HepG2 (cell line): Measurements from ENCODE around the gene ABCB9. TPM values are rescaled to one million over a fixed set of nuclear protein-coding genes. Genes with fewer than 3 reads are reported as not detected.

Experiments
- AHDC1 ChIP-seq: sonication (generic); formaldehyde crosslinking; IDR thresholded peaks from 2 replicates; pipeline ENCODE4 v1.5.1; 2020; ENCODE audit warnings: mild to moderate bottlenecking, missing genetic modification reagents, borderline replicate concordance
- ARID4A ChIP-seq: sonication (generic); formaldehyde crosslinking; IDR thresholded peaks from 2 replicates; pipeline ENCODE4 v1.5.0; 2020; ENCODE audit warnings: mild to moderate bottlenecking, missing genetic modification reagents, borderline replicate concordance
- HDAC1 ChIP-seq: sonication (generic); formaldehyde crosslinking; IDR thresholded peaks from 2 replicates; pipeline ENCODE4 v1.5.1; 2020; ENCODE audit warnings: mild to moderate bottlenecking, missing genetic modification reagents
- NPAS2 ChIP-seq: sonication (generic); formaldehyde crosslinking; IDR thresholded peaks from 2 replicates; pipeline ENCODE4 v1.8.0; 2022; ENCODE audit warnings: mild to moderate bottlenecking, missing genetic modification reagents, borderline replicate concordance
- POLR2AphosphoS2 ChIP-seq: IDR thresholded peaks from 2 replicates; pipeline ENCODE4 v1.6.1; 2011; ENCODE audit warnings: low read depth, low read length, improper control_type of control experiment
- SMAD1 ChIP-seq: sonication (generic); formaldehyde crosslinking; IDR thresholded peaks from 2 replicates; pipeline ENCODE4 v1.4.0; 2020; ENCODE audit warnings: missing genetic modification reagents, low read depth, mild to moderate bottlenecking, borderline replicate concordance
- SP4 ChIP-seq: sonication (generic); formaldehyde crosslinking; IDR thresholded peaks from 2 replicates; pipeline ENCODE4 v1.8.1; 2023; ENCODE audit warnings: mild to moderate bottlenecking, missing genetic modification reagents
- XRCC5 ChIP-seq: fragments of 200-400 bp; formaldehyde crosslinking; optimal IDR thresholded peaks from 2 replicates; pipeline ENCODE3; 2017; ENCODE audit warnings: mild to moderate bottlenecking, low read length
- ZBTB2 ChIP-seq: sonication (generic); formaldehyde crosslinking; IDR thresholded peaks from 2 replicates; pipeline ENCODE4 v1.8.0; 2022; ENCODE audit warnings: low read depth, missing genetic modification reagents
- ZBTB4 ChIP-seq: sonication (generic); formaldehyde crosslinking; IDR thresholded peaks from 2 replicates; pipeline ENCODE4 v1.4.0; 2020; ENCODE audit warnings: missing genetic modification reagents, mild to moderate bottlenecking, borderline replicate concordance
- ZNF672 ChIP-seq: sonication (generic); formaldehyde crosslinking; IDR thresholded peaks from 2 replicates; pipeline ENCODE4 v1.8.1; 2022; ENCODE audit warnings: missing genetic modification reagents
- polyA plus RNA-seq, 8 experiments: library from polyadenylated mRNA; depleted of rRNA in 3 of 8; stranded (reverse) in 7 of 8; unstranded in 1 of 8; fragments of >200 nt; fragmentation: Illumina TruSeq in 4 of 8; extraction: Trizol in 4 of 8; gene quantifications; 2 replicates each; pipeline versions ENCODE4 v1.2.1 to v1.2.3, GENCODE V29; 2011 to 2016; ENCODE audit warnings: low read depth in 4 of 8, missing spikeins in 1 of 8, mixed read lengths in 1 of 8; ENCODE audit not compliant: insufficient read depth in 1 of 8
- total RNA-seq, 5 experiments: library from RNA; depleted of rRNA; stranded (reverse); fragments of >200 nt; fragmentation: Illumina TruSeq; extraction: Trizol; gene quantifications; 2 replicates each; pipeline ENCODE4 v1.2.3, GENCODE V29; 2016; ENCODE audit warnings: low read depth in 1 of 5

Gene ABCB9
- total and polyA plus RNA-seq, 2 of the 13 experiments (the other 11 are each of a cell fraction or from before 2014, with no cell fraction given) = 5.1 to 6.0 TPM

- no peak for TF ChIP-seq ZBTB4 (CRISPR knock-in tag)
- no peak for TF ChIP-seq SMAD1 (CRISPR knock-in tag)
- TF ChIP-seq POLR2AphosphoS2 = no peak
- peak; percentile 52 for TF ChIP-seq XRCC5
- no peak for TF ChIP-seq ZNF672 (CRISPR knock-in tag)
- TF ChIP-seq ARID4A (CRISPR knock-in tag) = no peak
- TF ChIP-seq ZBTB2 = no peak
- no peak for TF ChIP-seq NPAS2 (CRISPR knock-in tag)
- 0 out of 2 replicates have a peak, but pooled peaks have one; percentile 36 for TF ChIP-seq AHDC1 (CRISPR knock-in tag)
- peak; percentile 41; the same call in 1 of the 2 replicates for TF ChIP-seq SP4 (CRISPR knock-in tag)
- peak; percentile 52; the same call in 1 of the 2 replicates for TF ChIP-seq HDAC1 (CRISPR knock-in tag)
Observed at GRCh38 chr12:122964439-122965257, 1.6 kb downstream of the ABCB9 start (continued).
